T-helper 1 cell treated with Interleukin-12 subunit alpha and Interleukin-12 subunit beta and Interleukin-4 antibody, amounts not matched to agents 30 μg/mL and 1 μg/mL, for 36 hours (primary cell): ENCODE data around the gene TTN.
"Not testable (repeated sequence)": the region's sequence is repeated elsewhere in the genome, so short reads cannot be mapped to it uniquely, and the experiment has no call there.

Experiments used
- H3K27ac Mint-ChIP-seq: one replicate; pipeline ENCODE4 v1.8.0; 2021; ENCODE audit warnings: mild to moderate bottlenecking, mixed read lengths
- H3K27me3 Mint-ChIP-seq: one replicate; pipeline ENCODE4 v1.8.0; 2021; ENCODE audit warnings: low read depth, mixed read lengths
- H3K36me3 Mint-ChIP-seq: one replicate; pipeline ENCODE4 v1.8.0; 2021; ENCODE audit warnings: low read depth, mixed read lengths
- H3K4me1 Mint-ChIP-seq: one replicate; pipeline ENCODE4 v1.8.0; 2021; ENCODE audit warnings: low read depth, mixed read lengths
- H3K4me3 Mint-ChIP-seq: one replicate; pipeline ENCODE4 v1.8.0; 2021; ENCODE audit warnings: mild to moderate bottlenecking, moderate library complexity, mixed read lengths
- H3K9me3 Mint-ChIP-seq: one replicate; pipeline ENCODE4 v1.8.0; 2021; ENCODE audit warnings: mixed read lengths

TTN gene

GRCh38 chr2:178530625-178531142 lies 276.5 kb downstream of the TTN start:
- H3K36me3 Mint-ChIP-seq, result peaks cover 55% of the 10 kb centered on the region
- peaks cover 45% of the 10 kb centered on the region for H3K4me1 Mint-ChIP-seq
- no peaks in the 10 kb centered on the region for H3K9me3 Mint-ChIP-seq
- H3K4me3 Mint-ChIP-seq, result peak overlapping the region; percentile 49
- peak overlapping the region; percentile 37 for H3K27ac Mint-ChIP-seq
- H3K27me3 Mint-ChIP-seq, result no peaks in the 10 kb centered on the region

DNA sequence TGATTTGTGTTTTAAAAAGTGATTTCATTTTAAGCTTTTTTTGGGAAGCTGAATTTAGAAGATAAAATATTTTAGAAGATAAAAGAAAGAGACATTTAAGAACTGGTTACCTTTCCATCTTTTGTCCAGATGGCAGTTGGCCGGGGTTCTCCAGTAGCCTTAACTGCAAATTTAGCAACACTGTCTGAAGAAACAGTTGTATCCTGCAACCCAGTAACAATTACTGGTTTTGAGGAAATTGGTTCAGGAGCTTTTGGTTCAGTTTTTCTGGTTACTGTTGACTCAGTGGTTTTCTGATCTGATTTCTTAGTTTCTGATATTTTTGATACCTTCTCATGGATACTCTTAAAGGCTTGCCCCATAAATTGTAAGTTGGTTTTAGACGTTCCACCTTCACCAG lies 277.1 kb downstream of the TTN start:
- Mint-ChIP-seq H3K27me3 (no peaks in the 10 kb centered on the region), H3K4me3 (peak overlapping the region; percentile 49)

GRCh38 chr2:178529194-178529593 lies 278.0 kb downstream of the TTN start:
- H3K4me3 Mint-ChIP-seq, result no peak overlapping the region
- H3K36me3 Mint-ChIP-seq, result peaks cover 43% of the 10 kb centered on the region
- no peak overlapping the region for H3K27ac Mint-ChIP-seq

More for the DNA sequence above, 277.1 kb downstream of the TTN start:
- Mint-ChIP-seq H3K27ac (peak overlapping the region; percentile 37), H3K36me3 (peaks cover 53% of the 10 kb centered on the region), H3K9me3 (no peaks in the 10 kb centered on the region), H3K4me1 (peaks cover 48% of the 10 kb centered on the region)

DNA sequence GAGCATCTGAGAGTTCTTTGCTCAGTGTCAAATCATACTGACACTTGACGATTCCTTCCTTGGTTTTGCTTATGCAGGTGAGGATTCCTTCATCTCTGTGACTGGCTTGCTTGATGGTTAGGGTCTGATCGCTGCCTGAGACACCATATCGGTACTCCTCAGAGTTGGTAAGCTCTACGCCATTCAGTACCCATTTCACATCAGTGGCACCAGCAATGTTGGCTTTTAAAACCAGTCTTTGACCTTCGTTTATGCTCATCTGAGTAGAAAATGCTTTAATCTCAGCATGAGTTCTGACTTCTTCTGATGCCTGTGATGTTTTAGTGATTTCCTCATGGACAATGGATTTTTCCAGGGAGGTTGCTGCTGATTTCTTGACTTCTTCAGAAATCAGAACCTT lies 278.6 kb downstream of the TTN start:
- Mint-ChIP-seq H3K4me3 (no peak overlapping the region), H3K9me3 (no peaks in the 10 kb centered on the region), H3K27ac (no peak overlapping the region), H3K4me1 (peaks cover 56% of the 10 kb centered on the region), H3K27me3 (no peaks in the 10 kb centered on the region), H3K36me3 (peaks cover 38% of the 10 kb centered on the region)

More at GRCh38 chr2:178529194-178529593, 278.0 kb downstream of the TTN start:
- Mint-ChIP-seq H3K4me1 (peaks cover 51% of the 10 kb centered on the region), H3K27me3 (no peaks in the 10 kb centered on the region), H3K9me3 (no peaks in the 10 kb centered on the region)

DNA sequence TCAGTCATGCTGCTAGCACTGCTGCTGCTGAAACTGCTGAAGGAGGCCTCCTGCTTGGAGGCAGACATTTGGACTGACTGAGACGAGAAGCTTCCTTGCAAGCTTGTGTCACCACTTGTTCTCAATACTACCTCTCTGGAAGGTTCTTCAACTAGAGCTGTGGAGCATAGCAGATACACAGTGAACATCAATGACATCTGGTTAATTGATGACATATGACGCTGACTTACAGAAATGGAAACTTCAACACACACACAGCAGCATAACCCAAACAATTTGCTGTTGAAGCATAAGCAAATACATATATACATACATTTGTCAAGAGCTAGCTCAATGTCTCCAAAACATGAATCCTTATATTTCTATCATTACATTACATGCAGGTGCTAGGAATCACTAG lies 279.6 kb downstream of the TTN start:
- Mint-ChIP-seq H3K9me3 (no peaks in the 10 kb centered on the region), H3K27ac (no peak overlapping the region), H3K4me1 (peaks cover 61% of the 10 kb centered on the region), H3K36me3 (peaks cover 33% of the 10 kb centered on the region), H3K4me3 (no peak overlapping the region), H3K27me3 (no peaks in the 10 kb centered on the region)

DNA sequence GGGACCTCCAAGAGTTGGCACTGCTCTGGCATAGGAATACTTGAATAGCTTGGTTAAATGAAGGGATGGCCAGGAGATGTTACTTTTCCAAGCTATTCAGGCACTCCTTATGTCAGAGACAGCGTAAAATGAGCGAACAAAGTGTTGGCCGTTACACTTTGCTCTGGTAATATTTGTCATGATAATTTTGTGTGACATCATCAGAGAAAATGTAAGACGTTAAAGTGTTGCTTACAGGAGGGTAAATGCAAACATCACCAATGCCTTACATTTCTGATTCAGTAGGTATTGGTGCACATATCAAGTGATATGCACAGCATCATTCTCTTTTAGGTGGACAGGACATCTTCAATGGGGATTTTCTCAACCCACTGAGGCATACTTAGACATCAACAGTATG lies 281.0 kb downstream of the TTN start:
- Mint-ChIP-seq H3K36me3 (peaks cover 29% of the 10 kb centered on the region), H3K27me3 (no peaks in the 10 kb centered on the region), H3K9me3 (peaks cover 4% of the 10 kb centered on the region), H3K4me1 (peaks cover 59% of the 10 kb centered on the region), H3K27ac (no peak overlapping the region), H3K4me3 (peak overlapping the region; percentile 17)

DNA sequence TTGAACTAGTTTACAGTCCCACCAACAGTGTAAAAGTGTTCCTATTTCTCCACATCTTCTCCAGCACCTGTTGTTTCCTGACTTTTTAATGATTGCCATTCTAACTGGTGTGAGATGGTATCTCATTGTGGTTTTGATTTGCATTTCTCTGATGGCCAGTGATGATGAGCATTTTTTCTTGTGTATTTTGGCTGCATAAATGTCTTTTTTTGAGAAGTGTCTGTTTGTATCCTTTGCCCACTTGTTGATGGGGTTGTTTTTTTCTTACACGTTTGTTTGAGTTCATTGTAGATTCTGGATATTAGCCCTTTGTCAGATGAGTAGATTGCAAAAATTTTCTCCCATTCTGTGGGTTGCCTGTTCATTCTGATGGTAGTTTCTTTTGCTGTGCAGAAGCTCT lies 281.8 kb downstream of the TTN start:
- peak overlapping the region; percentile 31 for H3K27ac Mint-ChIP-seq
- peaks cover 55% of the 10 kb centered on the region for H3K4me1 Mint-ChIP-seq
- H3K4me3 Mint-ChIP-seq, result peak overlapping the region; percentile 57
- H3K27me3 Mint-ChIP-seq, H3K9me3 Mint-ChIP-seq: not testable (repeated sequence)
- peaks cover 23% of the 10 kb centered on the region for H3K36me3 Mint-ChIP-seq

- H3K4me1 Mint-ChIP-seq, result peaks cover 55% of the 10 kb centered on the region
- H3K4me3 Mint-ChIP-seq, result peak overlapping the region; percentile 21
These were observed 282.2 kb downstream of the TTN start for GRCh38 chr2:178525010-178525409.

DNA sequence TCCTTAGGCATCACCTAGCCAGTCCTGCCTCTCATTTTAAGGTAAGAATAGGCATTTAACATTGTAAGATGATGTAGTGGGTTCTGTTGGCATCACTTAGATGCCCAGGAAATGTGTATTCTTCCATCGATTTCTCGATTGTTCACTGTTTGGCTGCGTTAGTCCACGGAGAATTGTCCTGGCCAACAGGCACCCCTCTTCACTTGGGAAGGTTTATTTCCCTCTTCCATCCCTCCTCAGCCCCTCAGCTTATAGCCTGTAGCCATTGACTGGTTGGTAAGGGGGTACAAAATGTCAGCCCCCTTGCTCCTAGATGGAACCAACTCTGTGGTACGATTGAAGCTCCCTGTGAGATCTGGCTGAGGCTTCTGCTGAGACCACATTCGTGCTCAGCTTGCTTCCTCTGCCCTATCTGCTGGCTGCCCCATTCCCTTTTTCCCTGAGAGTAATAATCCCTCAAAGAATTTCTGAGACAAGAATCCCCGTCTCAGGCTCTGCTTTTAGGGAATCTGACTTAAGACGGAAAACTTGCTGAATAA lies 283.6 kb downstream of the TTN start:
- Mint-ChIP-seq H3K4me1 (peaks cover 48% of the 10 kb centered on the region), H3K27me3 (no peaks in the 10 kb centered on the region), H3K27ac (peak overlapping the region; percentile 84), H3K9me3 (peaks cover 4% of the 10 kb centered on the region), H3K4me3 (peak overlapping the region; percentile 94), H3K36me3 (peaks cover 19% of the 10 kb centered on the region)

More at GRCh38 chr2:178525010-178525409, 282.2 kb downstream of the TTN start:
- not testable (repeated sequence) for H3K27ac Mint-ChIP-seq, H3K9me3 Mint-ChIP-seq, H3K27me3 Mint-ChIP-seq
- peaks cover 21% of the 10 kb centered on the region for H3K36me3 Mint-ChIP-seq

GRCh38 chr2:178522950-178523595 lies 284.1 kb downstream of the TTN start:
- H3K27ac Mint-ChIP-seq, result peak overlapping the region; percentile 84
- peak overlapping the region; percentile 94 for H3K4me3 Mint-ChIP-seq
- H3K4me1 Mint-ChIP-seq, result peaks cover 46% of the 10 kb centered on the region
- no peaks in the 10 kb centered on the region for H3K27me3 Mint-ChIP-seq
- H3K9me3 Mint-ChIP-seq, result peaks cover 4% of the 10 kb centered on the region
- peaks cover 19% of the 10 kb centered on the region for H3K36me3 Mint-ChIP-seq

DNA sequence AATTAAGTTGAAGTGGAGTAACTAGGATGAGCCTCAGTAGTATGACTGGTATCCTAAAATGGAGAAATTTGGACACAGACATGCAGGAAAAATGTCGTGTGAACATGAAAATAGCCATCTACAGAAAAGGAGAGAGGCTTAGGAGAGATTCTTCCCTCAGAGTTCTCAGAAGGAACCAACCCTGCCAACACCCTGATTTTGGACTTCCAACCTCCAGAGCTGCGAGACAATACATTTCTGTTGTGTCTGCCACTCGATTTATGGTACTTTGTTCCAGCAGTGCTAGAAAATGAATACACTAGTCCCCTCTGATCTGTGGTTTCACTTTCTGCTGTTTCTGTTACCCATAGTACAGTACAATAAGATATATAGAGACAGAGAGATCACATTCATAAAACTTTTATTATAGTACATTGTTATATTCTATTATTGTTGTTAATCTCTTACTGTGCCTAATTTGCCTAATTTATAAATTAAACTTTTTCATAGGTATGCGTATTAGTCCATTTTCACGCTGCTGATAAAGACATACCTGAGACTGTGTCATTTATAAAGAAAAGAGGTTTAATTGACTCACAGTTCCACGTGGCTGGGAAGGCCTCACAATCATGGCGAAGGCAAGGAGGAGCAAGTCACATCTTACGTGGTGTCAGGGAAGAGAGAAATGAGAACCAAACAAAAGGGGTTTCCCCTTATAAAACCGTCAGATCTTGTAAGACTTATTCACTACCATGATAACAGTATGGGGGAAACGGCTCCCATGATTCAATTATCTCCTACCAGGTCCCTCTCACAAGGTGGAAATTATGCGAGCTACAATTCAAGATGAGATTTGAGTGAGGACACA lies 285.7 kb downstream of the TTN start:
- no peaks in the 10 kb centered on the region for H3K27me3 Mint-ChIP-seq
- peaks cover 4% of the 10 kb centered on the region for H3K9me3 Mint-ChIP-seq
- H3K36me3 Mint-ChIP-seq, result peaks cover 15% of the 10 kb centered on the region
- H3K27ac Mint-ChIP-seq, result peak overlapping the region; percentile 62
- H3K4me1 Mint-ChIP-seq, result peaks cover 38% of the 10 kb centered on the region
- H3K4me3 Mint-ChIP-seq, result peak overlapping the region; percentile 14

DNA sequence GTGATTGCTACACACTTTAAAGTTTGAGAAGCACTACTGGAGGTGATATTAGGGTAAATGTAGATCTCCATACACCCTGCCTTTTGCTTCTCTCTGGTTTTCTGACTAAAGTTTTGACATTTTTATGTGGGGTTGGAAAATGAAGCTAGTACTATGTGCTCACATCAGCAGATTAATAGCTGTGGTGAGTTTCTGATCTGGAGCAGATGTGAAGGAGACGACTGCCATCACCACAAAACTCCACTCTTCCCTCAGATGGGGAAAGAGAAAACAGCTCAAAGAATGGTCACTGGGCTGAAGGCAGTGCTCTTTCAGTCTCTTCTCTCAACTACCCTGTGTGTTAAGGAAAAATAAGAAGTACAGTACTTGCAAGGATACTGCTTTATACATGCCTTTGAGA lies 289.7 kb downstream of the TTN start:
- H3K27ac Mint-ChIP-seq, result no peak overlapping the region
- H3K4me3 Mint-ChIP-seq, result no peak overlapping the region
- peaks cover 4% of the 10 kb centered on the region for H3K9me3 Mint-ChIP-seq
- H3K27me3 Mint-ChIP-seq, result no peaks in the 10 kb centered on the region
- H3K4me1 Mint-ChIP-seq, result peaks cover 30% of the 10 kb centered on the region
- H3K36me3 Mint-ChIP-seq, result peaks cover 14% of the 10 kb centered on the region

DNA sequence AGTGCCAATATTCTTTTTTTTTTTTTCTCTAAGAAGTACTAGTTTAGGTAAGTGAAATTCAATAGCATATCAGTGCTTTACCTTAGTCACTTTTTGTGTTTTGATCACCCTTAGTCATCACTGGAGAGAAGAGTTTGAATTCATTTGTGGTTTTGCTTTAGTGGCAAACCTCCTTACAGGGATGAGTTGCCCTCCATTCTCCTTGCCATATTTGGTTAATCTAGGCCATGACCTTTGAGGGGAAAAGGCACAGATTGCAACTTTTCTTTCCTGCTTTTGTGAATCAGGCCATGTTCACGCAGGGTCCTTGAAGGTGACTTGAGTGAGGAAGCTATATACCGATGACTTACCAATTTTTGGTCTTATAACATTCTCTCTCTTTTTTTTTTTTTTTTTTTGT lies 292.6 kb downstream of the TTN start:
- peaks cover 17% of the 10 kb centered on the region for H3K36me3 Mint-ChIP-seq
- no peaks in the 10 kb centered on the region for H3K9me3 Mint-ChIP-seq
- H3K4me1 Mint-ChIP-seq, result peaks cover 19% of the 10 kb centered on the region
- no peaks in the 10 kb centered on the region for H3K27me3 Mint-ChIP-seq
- H3K27ac Mint-ChIP-seq, result peak overlapping the region; percentile 1
- peak overlapping the region; percentile 25 for H3K4me3 Mint-ChIP-seq

GRCh38 chr2:178513876-178514275 lies 293.3 kb downstream of the TTN start:
- Mint-ChIP-seq H3K9me3 (no peaks in the 10 kb centered on the region), H3K4me1 (peaks cover 20% of the 10 kb centered on the region), H3K27ac (no peak overlapping the region), H3K4me3 (no peak overlapping the region), H3K27me3 (no peaks in the 10 kb centered on the region), H3K36me3 (peaks cover 20% of the 10 kb centered on the region)
